Stimulated activated CD4-positive, alpha-beta T cell treated with anti-CD3 and anti-CD28 coated beads, Interleukin-4, amount 100 ng/mL, for 24 hours (primary cell): ENCODE data around the gene TEAD3.

Experiments
- DNase-seq: peaks from one replicate; pipeline ENCODE4 v3.0.0-alpha.2; 2020

The TEAD3 gene

GRCh38 chr6:35512006-35512405, 15.1 kb upstream of the TEAD3 start:
- DNase-seq = no peak

- no peak for DNase-seq
Measured at GRCh38 chr6:35511562-35511941, 14.7 kb upstream of the TEAD3 start.

GRCh38 chr6:35510916-35511561, 14.2 kb upstream of the TEAD3 start:
- DNase-seq = no peak

- DNase-seq = no peak
Measured at GRCh38 chr6:35508542-35508941, 11.7 kb upstream of the TEAD3 start.

GRCh38 chr6:35508027-35508426, 11.1 kb upstream of the TEAD3 start:
- no peak for DNase-seq

GRCh38 chr6:35507221-35507620, 10.3 kb upstream of the TEAD3 start:
- DNase-seq = no peak

- DNase-seq = no peak
Measured at GRCh38 chr6:35506536-35506935, 9.7 kb upstream of the TEAD3 start.

DNA sequence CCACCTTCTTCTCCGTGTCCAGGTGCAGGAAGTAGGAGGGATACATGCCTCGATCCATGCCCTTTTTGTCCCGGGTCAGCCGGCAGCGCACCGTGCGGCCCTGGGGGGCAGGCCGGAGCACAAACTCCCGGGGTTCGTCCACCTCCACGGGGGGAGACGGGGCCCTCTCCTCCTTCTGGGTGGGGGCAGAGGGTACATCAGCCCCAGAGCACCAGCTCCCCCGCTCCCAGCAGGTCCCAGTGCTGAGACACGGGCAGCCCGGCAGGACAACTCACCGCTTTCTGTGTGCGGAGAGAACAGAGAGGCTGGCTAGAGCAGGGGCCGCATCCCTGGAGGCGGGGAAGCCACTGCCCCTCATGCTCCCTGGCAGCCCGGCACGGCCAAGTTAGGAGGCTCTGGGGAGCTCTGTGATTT, 9.1 kb upstream of the TEAD3 start:
- no peak for DNase-seq

- DNase-seq = no peak
Measured at GRCh38 chr6:35503534-35503933, 6.7 kb upstream of the TEAD3 start.

GRCh38 chr6:35501784-35502183, 4.9 kb upstream of the TEAD3 start:
- DNase-seq = no peak

GRCh38 chr6:35500782-35501181, 3.9 kb upstream of the TEAD3 start:
- DNase-seq = no peak

- no peak for DNase-seq
Measured at GRCh38 chr6:35499372-35499771, 2.5 kb upstream of the TEAD3 start.

GRCh38 chr6:35498422-35499067, 1.7 kb upstream of the TEAD3 start:
- DNase-seq = no peak

DNA sequence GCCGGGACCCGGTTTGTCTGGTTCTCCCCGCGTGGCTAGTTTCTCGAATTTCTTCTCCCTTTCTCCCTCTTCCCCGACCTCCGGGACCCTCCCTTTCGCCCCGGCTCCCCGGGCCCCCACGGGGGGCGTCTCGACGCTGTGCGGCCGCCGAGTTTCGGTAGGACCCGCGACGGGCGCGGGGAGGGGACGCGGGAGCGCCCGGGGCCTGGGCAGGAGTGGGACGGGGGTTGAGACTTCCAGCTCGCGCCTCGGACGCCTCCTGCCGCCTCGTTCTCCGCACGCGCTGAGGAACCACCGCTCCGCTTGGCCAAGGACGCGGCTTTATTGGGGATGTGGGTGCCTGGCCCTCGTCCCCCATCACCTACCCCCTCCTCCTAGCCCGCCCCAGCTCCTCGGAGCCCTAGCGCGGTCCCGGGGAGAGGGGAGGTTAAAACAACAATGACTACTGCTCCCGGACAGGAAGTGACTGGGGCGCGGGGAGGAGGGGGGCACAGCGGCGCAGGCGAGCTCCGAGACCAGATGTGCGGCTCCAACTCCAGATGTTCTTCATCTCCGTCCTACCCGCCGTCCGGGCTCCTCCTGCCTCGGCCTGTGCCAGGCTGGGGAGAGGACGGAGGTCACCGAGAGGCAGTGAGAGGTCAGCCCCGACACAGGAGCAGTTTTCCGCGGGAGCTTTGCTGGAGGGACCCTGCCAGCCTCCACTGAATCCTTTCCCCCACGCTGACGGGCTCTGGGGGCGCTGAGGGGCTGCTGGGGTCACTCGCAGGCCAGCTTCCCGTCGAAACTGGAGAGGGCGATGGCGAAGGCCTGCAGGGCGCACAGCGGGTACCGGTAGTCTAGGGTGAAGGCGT, 917 bp upstream of the TEAD3 start:
- peak; percentile 56 for DNase-seq

- no peak for DNase-seq
Measured at GRCh38 chr6:35496036-35496840, 641 bp downstream of the TEAD3 start.

- no peak for DNase-seq
Measured at GRCh38 chr6:35495258-35496035, 1.4 kb downstream of the TEAD3 start.

GRCh38 chr6:35494161-35494563, 2.7 kb downstream of the TEAD3 start:
- no peak for DNase-seq

- no peak for DNase-seq
Measured at GRCh38 chr6:35493307-35493983, 3.4 kb downstream of the TEAD3 start.

DNA sequence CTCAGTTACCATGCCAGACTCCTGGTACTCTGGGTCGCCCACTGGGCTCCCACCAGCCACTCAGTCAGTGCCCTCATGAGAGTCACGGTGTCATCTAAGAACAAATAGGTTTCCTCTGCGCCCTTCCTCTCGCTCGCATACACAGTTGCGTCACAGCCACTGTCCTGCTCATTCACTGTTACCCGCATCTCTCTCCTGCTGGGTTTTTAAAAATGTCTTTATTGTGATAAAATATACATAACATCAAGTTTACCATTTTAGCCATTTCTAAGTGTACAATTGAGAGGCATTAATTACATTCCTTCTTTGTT, 4.0 kb downstream of the TEAD3 start:
- DNase-seq = no peak

DNA sequence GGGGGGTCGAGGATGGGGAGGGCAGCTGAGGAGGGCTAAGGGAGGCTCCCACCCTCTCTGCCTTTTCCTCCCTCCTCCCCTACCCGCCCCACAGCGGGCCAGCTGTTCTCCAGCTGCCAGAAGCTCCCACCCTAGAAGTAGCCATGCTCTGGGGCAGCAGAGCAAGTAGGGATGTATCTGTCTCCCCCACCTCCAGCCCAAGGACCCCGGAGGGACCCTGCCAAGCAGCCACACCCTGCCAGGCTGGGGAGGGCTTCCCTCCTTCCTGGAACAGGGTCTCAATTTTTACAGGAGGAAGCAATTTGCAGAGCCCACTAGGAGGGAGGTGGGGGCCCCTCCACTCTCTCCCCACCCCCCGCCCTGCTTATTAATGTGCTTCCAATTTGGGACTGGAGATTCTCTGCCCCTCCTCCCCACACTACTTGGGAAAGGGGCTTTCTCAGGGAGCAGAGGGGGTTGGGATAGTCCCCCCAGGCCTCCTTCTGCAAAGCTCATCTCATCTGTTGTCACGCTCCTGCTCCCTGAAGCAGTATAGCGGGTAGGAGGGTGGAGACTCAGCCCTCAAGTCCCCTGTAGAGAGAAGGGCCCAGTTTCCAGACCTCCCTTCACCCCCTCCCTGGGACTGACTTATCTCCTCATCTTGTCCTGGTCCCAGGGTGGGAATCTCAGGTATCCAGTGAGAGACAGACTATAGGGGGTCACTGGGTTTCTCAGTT, 4.5 kb downstream of the TEAD3 start:
- no peak for DNase-seq

DNA sequence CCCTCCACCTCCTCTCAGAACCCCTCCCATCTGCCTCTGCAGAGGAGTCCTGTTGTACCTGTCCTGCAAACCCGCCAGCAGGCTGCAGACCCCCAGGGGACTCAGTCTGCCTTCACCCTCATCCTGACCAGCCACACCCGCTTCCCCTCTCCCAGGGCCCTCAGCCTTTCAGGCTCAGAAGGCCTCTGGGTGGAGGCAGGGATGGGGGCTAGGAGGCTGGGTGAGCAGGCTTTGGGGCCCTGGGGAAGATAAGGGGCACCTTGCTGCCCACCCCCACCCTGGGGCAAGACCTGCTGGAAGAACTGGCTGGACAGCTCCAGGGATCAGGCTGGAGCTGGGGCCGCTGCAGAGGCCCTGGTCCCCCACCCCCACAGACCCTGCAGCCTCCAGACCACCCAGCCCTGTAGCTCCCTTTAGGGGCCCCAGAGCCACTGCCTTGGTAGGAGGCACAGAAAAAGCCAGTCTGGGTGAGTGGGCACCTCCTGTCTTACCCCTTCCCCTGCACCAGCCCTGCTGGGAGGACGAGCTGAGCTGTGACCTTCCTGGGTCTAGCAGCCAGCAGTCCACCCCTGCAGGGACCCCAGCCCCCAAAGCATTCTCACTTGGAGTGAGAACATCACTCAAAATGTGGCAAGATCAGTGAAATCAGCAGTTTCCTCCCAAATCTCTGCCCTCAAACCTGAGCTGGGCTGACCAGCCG, 5.2 kb downstream of the TEAD3 start:
- DNase-seq = no peak
